Memory B cell (primary cell): ENCODE results near the gene WDR87.
A peak's percentile ranks its signal among the peaks of the same experiment; 100 is the strongest.
"Not testable (repeated sequence)": the region's sequence is repeated elsewhere in the genome, so short reads cannot be mapped to it uniquely, and the experiment has no call there.

ENCODE experiments used
- ATAC-seq: fragments of 150-1000 bp; cut with Tn5 transposase; 2 replicates; pipeline ENCODE4 v1.10.0; 2021; ENCODE audit warnings: low read depth, mild to moderate bottlenecking, moderate library complexity
- DNase-seq, 2 donors: peaks; one replicate each; pipeline ENCODE4 v3.0.0; 2022; ENCODE audit warnings: low spot score in 2 of 2
- H3K27ac Mint-ChIP-seq: one replicate; pipeline ENCODE4 v1.8.0; 2022; ENCODE audit warnings: mild to moderate bottlenecking, moderate library complexity, mixed read lengths
- H3K27me3 Mint-ChIP-seq: one replicate; pipeline ENCODE4 v1.8.0; 2022; ENCODE audit warnings: mixed read lengths
- H3K36me3 Mint-ChIP-seq: one replicate; pipeline ENCODE4 v1.8.0; 2022; ENCODE audit warnings: mild to moderate bottlenecking, mixed read lengths
- H3K4me1 Mint-ChIP-seq: one replicate; pipeline ENCODE4 v1.8.0; 2022; ENCODE audit warnings: mixed read lengths
- H3K4me3 Mint-ChIP-seq: one replicate; pipeline ENCODE4 v1.8.0; 2022; ENCODE audit warnings: mild to moderate bottlenecking, moderate library complexity, mixed read lengths
- H3K9me3 Mint-ChIP-seq: one replicate; pipeline ENCODE4 v1.8.0; 2022; ENCODE audit warnings: mixed read lengths

Gene WDR87

DNA sequence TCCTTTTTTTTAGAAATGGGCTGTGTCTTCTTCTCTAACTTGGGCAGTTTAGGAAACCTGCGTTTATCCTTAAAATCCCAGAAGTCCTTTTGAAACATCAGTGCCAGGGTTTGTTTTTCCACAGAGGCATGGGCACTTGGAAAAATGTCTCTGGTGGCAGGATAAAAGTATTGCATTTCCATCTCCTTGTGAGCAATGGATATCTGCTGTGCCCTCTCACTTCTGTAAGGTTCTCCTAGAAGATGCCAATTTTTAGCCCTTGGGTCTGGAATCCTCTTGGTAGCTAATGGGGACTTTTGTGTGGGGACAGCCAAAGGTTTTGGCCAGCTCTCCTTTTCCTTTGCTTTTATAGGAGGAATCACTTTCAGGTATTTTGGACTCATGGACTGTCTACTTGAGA is 21.0 kb downstream of the WDR87 start:
- H3K36me3 Mint-ChIP-seq = peaks cover 3% of the 10 kb centered on the region
- no peak overlapping the region for H3K27ac Mint-ChIP-seq
- ATAC-seq (no peak), DNase-seq (no peak)
- no peaks in the 10 kb centered on the region for H3K4me1 Mint-ChIP-seq
- peaks cover 1% of the 10 kb centered on the region for H3K9me3 Mint-ChIP-seq
- H3K27me3 Mint-ChIP-seq = no peaks in the 10 kb centered on the region
- H3K4me3 Mint-ChIP-seq = no peak overlapping the region

- no peak for DNase-seq
- H3K9me3 Mint-ChIP-seq = peaks cover 1% of the 10 kb centered on the region
- peaks cover 3% of the 10 kb centered on the region for H3K4me1 Mint-ChIP-seq
- no peak overlapping the region for H3K4me3 Mint-ChIP-seq
- no peak overlapping the region for H3K27ac Mint-ChIP-seq
- ATAC-seq = no peak
- peaks cover 8% of the 10 kb centered on the region for H3K27me3 Mint-ChIP-seq
- no peaks in the 10 kb centered on the region for H3K36me3 Mint-ChIP-seq
Observed at GRCh38 chr19:37877147-37877546, 29.2 kb downstream of the WDR87 start.

- no peak overlapping the region for H3K4me3 Mint-ChIP-seq
- no peaks in the 10 kb centered on the region for H3K36me3 Mint-ChIP-seq
- peaks cover 10% of the 10 kb centered on the region for H3K27me3 Mint-ChIP-seq
- no peak overlapping the region for H3K27ac Mint-ChIP-seq
- DNase-seq (no peak), ATAC-seq (no peak)
- no peaks in the 10 kb centered on the region for H3K9me3 Mint-ChIP-seq
- peaks cover 3% of the 10 kb centered on the region for H3K4me1 Mint-ChIP-seq
Observed at GRCh38 chr19:37876032-37876431, 30.4 kb downstream of the WDR87 start.

DNA sequence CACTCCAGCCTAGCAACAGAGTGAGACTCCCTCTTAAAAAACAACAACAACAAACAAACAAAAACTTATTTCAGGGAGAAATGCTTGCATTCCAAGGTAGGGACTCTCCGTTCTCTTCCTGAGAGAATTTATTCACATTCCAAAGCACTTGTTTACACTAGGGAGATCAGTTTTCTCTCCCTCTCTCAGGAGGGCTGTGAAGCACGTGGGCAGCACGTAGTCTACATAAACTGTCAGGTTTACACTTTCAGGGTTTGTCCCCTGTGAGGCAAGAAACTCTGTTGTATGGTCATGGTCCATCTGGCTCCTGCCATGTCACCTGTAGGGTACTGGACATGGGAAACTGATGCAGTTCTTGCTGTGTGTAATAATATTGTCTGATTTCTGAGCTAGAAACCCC is 31.6 kb downstream of the WDR87 start:
- no peak overlapping the region for H3K4me3 Mint-ChIP-seq
- no peak overlapping the region for H3K27ac Mint-ChIP-seq
- ATAC-seq = no peak
- no peaks in the 10 kb centered on the region for H3K9me3 Mint-ChIP-seq
- no peaks in the 10 kb centered on the region for H3K36me3 Mint-ChIP-seq
- peaks cover 3% of the 10 kb centered on the region for H3K4me1 Mint-ChIP-seq
- no peak for DNase-seq
- H3K27me3 Mint-ChIP-seq = peaks cover 10% of the 10 kb centered on the region

DNA sequence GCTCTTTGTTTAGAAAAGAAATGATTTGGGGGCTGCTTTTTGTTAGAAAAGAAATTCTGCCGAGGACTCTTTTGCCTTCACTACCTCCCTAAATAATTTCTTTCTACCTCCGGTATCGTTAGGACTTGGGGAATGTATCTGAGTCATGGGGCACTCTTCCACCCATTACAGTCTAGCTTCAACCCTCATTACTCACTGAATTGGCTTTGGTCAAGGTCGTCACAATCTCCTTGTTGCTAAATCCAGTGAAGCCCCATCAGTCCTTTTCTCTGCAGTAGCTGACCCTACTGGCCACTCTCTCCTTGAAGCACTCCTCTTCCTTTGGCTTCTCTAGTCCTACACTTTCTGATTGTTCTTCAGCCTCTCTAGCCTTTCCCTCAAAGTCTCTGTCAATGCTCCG is 34.0 kb downstream of the WDR87 start:
- Mint-ChIP-seq H3K27me3 (peaks cover 13% of the 10 kb centered on the region), H3K36me3 (no peaks in the 10 kb centered on the region), H3K9me3 (no peaks in the 10 kb centered on the region), H3K4me1 (peaks cover 3% of the 10 kb centered on the region), H3K4me3 (no peak overlapping the region), H3K27ac (no peak overlapping the region)
- DNase-seq = no peak
- no peak for ATAC-seq

GRCh38 chr19:37869766-37870340 is 36.5 kb downstream of the WDR87 start:
- Mint-ChIP-seq H3K4me3 (no peak overlapping the region), H3K9me3 (no peaks in the 10 kb centered on the region), H3K27ac (no peak overlapping the region), H3K36me3 (no peaks in the 10 kb centered on the region), H3K4me1 (peaks cover 3% of the 10 kb centered on the region), H3K27me3 (peaks cover 16% of the 10 kb centered on the region)
- no peak for ATAC-seq
- DNase-seq = no peak

DNA sequence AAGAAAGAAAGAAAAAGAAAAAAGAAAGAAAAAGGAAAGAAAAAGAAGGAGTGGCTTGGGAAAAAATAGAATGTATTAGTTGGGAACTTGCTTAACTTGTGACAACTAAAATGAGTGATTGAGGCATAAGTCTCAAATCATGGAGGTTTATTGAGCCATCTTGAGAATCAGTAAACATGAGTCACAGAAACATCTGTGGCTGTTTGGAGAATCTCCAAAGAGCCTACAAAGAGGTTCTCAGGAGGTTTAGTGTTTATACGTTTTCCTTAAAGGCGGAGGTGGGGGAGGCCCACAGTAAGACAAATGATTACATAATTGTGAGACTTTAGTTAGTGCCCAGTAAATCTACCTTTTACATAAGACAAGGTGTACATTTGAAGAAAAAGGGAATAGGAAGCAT is 38.6 kb downstream of the WDR87 start:
- H3K4me1 Mint-ChIP-seq = peaks cover 3% of the 10 kb centered on the region
- no peaks in the 10 kb centered on the region for H3K9me3 Mint-ChIP-seq
- ATAC-seq (no peak), DNase-seq (no peak)
- no peaks in the 10 kb centered on the region for H3K36me3 Mint-ChIP-seq
- H3K4me3 Mint-ChIP-seq = no peak overlapping the region
- peaks cover 12% of the 10 kb centered on the region for H3K27me3 Mint-ChIP-seq
- H3K27ac Mint-ChIP-seq = no peak overlapping the region

GRCh38 chr19:37865930-37866329 is 40.5 kb downstream of the WDR87 start:
- not testable (repeated sequence) for H3K27me3 Mint-ChIP-seq, DNase-seq, H3K27ac Mint-ChIP-seq, H3K4me3 Mint-ChIP-seq, ATAC-seq, H3K36me3 Mint-ChIP-seq, H3K4me1 Mint-ChIP-seq, H3K9me3 Mint-ChIP-seq

- no peak for DNase-seq
- no peak overlapping the region for H3K27ac Mint-ChIP-seq
Observed at GRCh38 chr19:37864501-37864900, 41.9 kb downstream of the WDR87 start.

GRCh38 chr19:37855098-37855497 is 51.3 kb downstream of the WDR87 start:
- Mint-ChIP-seq H3K27me3 (peaks cover 1% of the 10 kb centered on the region), H3K9me3 (no peaks in the 10 kb centered on the region), H3K4me3 (peak overlapping the region; percentile 73), H3K27ac (peak overlapping the region; percentile 26), H3K4me1 (no peaks in the 10 kb centered on the region), H3K36me3 (no peaks in the 10 kb centered on the region)
- DNase-seq (peak; percentile 28 to 49), ATAC-seq (peak; percentile 80)

More at GRCh38 chr19:37864501-37864900, 41.9 kb downstream of the WDR87 start:
- H3K27me3 Mint-ChIP-seq = peaks cover 6% of the 10 kb centered on the region
- no peak overlapping the region for H3K4me3 Mint-ChIP-seq
- H3K4me1 Mint-ChIP-seq = no peaks in the 10 kb centered on the region
- no peaks in the 10 kb centered on the region for H3K36me3 Mint-ChIP-seq
- H3K9me3 Mint-ChIP-seq = no peaks in the 10 kb centered on the region
- ATAC-seq = no peak

- H3K27me3 Mint-ChIP-seq = no peaks in the 10 kb centered on the region
- ATAC-seq = no peak
- H3K4me3 Mint-ChIP-seq = no peak overlapping the region
- no peak overlapping the region for H3K27ac Mint-ChIP-seq
- H3K9me3 Mint-ChIP-seq = peaks cover 2% of the 10 kb centered on the region
- H3K36me3 Mint-ChIP-seq = no peaks in the 10 kb centered on the region
- H3K4me1 Mint-ChIP-seq = no peaks in the 10 kb centered on the region
- DNase-seq = no peak
Observed at GRCh38 chr19:37845932-37846331, 60.5 kb downstream of the WDR87 start.
